GM23248 (cell line): ENCODE data around the gene DGKE.

Source experiments
- EZH2 ChIP-seq: fragments of 200-600 bp; sonication (generic); IDR thresholded peaks from 2 replicates; pipeline ENCODE4 v1.6.1; 2018; ENCODE audit warnings: antibody characterized with exemption, mild to moderate bottlenecking; ENCODE audit not compliant: insufficient read depth, poor library complexity, severe bottlenecking
- EZH2phosphoT487 ChIP-seq: fragments of 200-600 bp; sonication (generic); IDR thresholded peaks from 2 replicates; pipeline ENCODE4 v1.6.1; 2018; ENCODE audit warnings: antibody characterized with exemption, moderate library complexity, mild to moderate bottlenecking, low read depth; ENCODE audit not compliant: insufficient read depth

GRCh38 chr17:56850591-56850990 lies 16.6 kb downstream of the DGKE start:
- TF ChIP-seq EZH2 = no peak
- TF ChIP-seq EZH2phosphoT487 = no peak
